SHP77 treated with DMSO at 0.1 percent for 48 hours (cell line): Measurements from ENCODE around the gene CLIC4.
A peak's percentile ranks its signal among the peaks of the same experiment; 100 is the strongest.
"Not testable (repeated sequence)": the region's sequence is repeated elsewhere in the genome, so short reads cannot be mapped to it uniquely, and the experiment has no call there.

Source experiments
- DNase-seq: peaks from one replicate; lab custom pipeline; 2025; lab: John Stamatoyannopoulos, UW

CLIC4 gene

GRCh38 chr1:24717887-24718650, 27.2 kb upstream of the CLIC4 start:
- DNase-seq: no peak

- DNase-seq: no peak
Measured at GRCh38 chr1:24720152-24720551, 25.1 kb upstream of the CLIC4 start.

GRCh38 chr1:24721533-24721932, 23.7 kb upstream of the CLIC4 start:
- no peak for DNase-seq

GRCh38 chr1:24722073-24723035, 22.9 kb upstream of the CLIC4 start:
- not testable (repeated sequence) for DNase-seq

GRCh38 chr1:24724345-24725208, 20.7 kb upstream of the CLIC4 start:
- DNase-seq: peak; percentile 93

DNA sequence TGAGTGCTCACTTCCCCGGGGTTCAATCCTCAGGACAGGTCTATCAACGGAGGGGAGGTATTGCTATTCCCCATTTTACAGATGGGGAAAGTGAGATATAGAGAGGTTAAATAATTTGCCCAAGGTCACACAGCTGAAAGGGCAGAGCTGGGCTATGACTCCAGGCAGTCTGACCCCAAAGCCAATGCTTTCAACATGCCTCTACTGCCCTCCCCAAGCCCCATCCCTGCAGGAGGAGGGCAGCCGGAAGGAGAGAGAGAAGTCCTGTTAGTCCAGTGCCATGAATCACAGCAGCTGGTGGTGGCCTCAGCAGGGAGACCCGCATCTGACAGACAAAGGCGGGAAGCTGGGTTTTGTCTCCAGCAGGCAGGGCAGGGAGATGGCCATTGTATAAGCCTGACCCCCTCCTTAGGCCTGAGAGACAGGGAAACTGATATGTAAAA, 20.0 kb upstream of the CLIC4 start:
- no peak for DNase-seq

DNA sequence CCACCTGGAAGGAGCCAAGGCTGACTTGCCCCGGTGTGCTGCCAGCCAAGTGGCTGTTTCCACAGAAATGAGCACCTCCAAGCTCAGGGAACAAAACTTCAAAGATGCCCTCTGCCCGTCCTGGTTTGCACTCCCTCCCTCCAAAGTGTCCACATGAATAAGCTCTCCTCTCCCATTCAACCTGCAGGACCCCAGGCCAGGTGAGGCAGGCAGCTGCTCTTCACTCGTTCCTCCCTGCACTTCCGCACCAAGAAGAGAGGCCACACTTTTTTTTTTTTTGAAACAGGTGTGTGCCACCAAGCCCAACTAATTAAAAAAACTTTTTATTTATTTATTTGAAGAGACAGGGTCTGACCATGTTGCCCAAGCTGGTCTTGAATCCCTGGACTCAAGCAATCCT, 18.5 kb upstream of the CLIC4 start:
- no peak for DNase-seq

DNA sequence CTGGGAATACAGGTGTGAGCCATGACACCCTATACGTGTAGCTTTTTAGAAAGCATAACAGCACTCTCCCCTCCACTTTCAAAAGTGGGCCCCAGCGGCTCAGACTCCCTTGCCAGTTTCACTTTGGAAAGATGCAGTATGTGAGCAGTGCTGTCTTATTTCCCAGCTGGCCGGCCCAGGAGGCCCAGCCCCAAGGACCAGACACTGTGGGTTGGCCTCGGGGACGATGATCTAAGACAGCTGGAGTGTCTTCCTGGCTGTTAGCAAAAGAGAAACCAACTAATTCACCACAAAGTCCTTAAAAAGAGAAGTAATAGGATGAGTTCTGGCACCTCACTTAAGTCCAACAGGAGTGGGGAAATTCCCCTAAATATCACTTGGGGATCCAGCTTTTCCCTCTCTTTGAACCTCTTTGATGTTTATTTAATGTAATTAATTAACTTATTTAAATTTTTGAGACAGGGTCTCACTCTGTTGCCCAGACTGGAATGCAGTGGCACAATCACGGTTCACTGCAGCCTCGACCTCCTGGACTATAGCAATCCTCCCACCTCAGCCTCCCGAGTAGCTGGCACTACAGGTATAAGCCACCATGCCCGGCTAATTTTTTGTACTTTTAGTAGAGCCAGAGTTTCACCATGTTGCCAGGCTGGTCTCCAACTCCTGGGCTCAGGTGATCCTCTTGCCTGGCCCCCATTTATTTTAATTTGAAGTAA, 17.6 kb upstream of the CLIC4 start:
- DNase-seq: no peak

- DNase-seq: no peak
Measured at GRCh38 chr1:24728982-24729381, 16.3 kb upstream of the CLIC4 start.

GRCh38 chr1:24732186-24732885, 12.9 kb upstream of the CLIC4 start:
- no peak for DNase-seq

DNA sequence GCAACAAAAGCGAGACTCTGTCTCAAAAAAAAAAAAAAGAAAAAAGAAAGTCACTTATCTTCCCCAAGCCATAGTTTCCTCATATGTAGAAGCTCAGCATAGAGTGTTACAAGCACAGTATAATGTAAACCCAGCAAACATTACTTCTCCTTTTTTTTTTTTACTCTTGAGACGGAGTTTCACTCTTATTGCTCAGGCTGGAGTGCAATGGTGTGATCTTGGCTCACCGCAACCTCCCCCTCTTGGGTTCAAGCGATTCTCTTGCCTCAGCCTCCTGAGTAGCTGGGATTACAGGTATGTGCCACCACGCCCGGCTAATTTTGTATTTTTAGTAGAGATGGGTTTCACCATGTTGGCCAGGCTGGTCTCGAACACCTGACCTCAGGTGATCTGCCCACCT, 11.9 kb upstream of the CLIC4 start:
- DNase-seq: not testable (repeated sequence)

- DNase-seq: no peak
Measured at GRCh38 chr1:24735156-24735508, 10.1 kb upstream of the CLIC4 start.

- DNase-seq: no peak
Measured at GRCh38 chr1:24735509-24736375, 9.5 kb upstream of the CLIC4 start.

GRCh38 chr1:24737368-24738117, 7.7 kb upstream of the CLIC4 start:
- no peak for DNase-seq

DNA sequence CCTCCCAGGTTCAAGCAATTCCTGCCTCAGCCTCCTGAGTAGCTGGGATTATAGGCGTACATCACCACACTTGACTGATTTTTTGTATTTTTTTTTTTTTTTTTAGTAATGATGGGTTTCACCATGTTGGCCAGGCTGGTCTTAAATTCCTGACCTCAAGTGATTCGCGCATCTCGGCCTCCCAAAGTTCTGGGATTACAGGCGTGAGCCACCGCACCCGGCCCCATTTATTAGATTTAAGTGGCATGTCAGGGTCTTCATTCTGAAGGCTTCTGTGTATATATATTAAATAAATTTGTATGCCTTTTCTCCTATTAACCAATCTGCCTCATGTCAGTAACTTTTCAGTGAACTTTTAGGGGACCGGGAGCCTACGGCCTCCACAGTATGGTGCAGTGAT, 6.0 kb upstream of the CLIC4 start:
- DNase-seq: no peak

DNA sequence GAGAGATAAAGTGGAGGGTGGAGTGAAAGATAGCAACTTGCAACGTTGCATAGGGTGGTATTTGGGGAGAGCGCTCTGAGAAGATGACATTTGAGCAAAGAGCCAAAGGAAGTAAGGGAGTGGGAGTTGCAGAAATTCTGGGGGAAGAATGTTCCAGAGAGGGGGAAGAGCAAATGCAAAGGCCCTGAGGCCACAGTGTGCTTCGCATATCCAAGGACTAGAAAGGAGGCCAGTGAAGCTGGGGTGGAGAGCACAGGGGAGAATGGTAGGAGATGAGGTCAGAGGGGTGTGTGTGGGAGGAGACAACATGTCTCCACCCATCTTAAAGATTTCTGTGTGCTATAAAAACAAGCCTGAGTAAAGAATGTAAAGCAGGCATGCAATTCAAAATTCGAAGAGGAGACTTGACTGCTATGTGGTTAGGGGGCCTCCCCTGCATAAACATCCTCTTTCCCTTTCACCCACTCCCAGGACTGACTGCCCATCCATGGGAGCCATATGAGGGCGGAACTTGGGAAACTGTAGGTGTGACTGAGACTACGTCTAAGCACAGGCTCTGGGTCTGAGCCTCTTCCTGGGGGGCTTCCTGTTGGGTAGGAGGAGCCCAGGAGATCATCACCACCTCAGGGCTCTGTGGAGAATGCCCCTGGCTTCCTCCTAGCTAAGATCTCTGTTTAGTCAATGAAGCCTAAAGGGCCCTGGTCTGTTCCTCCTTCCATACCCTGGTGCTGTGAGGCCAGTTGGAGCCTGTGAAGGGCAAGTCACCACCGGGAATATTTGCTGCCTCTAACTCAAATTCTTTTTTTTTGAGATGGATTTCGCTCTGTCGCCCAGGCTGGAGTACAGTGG, 2.9 kb upstream of the CLIC4 start:
- DNase-seq: no peak

GRCh38 chr1:24743404-24744211, 1.6 kb upstream of the CLIC4 start:
- no peak for DNase-seq
